OCI-LY3 (cell line): ENCODE measurements around the gene SHROOM3.

ENCODE experiments used
- H2AFZ ChIP-seq: fragments of 200-600, 300-600 bp; shearing (Covaris generic); 2 replicates; pipeline ENCODE4 v1.6.0; 2014; ENCODE audit warnings: antibody characterized with exemption, low read depth, low read length
- H3K27ac ChIP-seq: fragments of 200-600, 300-600 bp; sonication (generic); 2 replicates; pipeline ENCODE4 v1.5.1; 2014; ENCODE audit warnings: mild to moderate bottlenecking, low read length, moderate library complexity, mixed read lengths
- H3K27me3 ChIP-seq: fragments of 200-600, 300-600 bp; sonication (generic); 2 replicates; pipeline ENCODE4 v1.6.1; 2014; ENCODE audit warnings: low read depth, low read length, mixed read lengths
- H3K36me3 ChIP-seq: fragments of 200-600, 300-600 bp; sonication (generic); replicated peaks from 2 replicates; pipeline ENCODE3; 2014; ENCODE audit warnings: low read depth, low read length, mixed read lengths
- H3K4me1 ChIP-seq: fragments of 300-600, 200-600 bp; sonication (generic); 2 replicates; pipeline ENCODE4 v1.6.1; 2014; ENCODE audit warnings: low read length, mixed read lengths
- H3K4me2 ChIP-seq: fragments of 200-600, 300-600 bp; sonication (generic); 2 replicates; pipeline ENCODE4 v1.6.1; 2014; ENCODE audit warnings: low read length, mixed read lengths
- H3K4me3 ChIP-seq: fragments of 300-600, 200-600 bp; sonication (generic); 2 replicates; pipeline ENCODE4 v1.5.1; 2014; ENCODE audit warnings: antibody characterized with exemption, mild to moderate bottlenecking, low read length, moderate library complexity
- H3K79me2 ChIP-seq: fragments of 300-600, 200-600 bp; shearing (Covaris generic); 2 replicates; pipeline ENCODE4 v1.6.1; 2014; ENCODE audit warnings: mild to moderate bottlenecking, low read length, mixed read lengths
- H3K9ac ChIP-seq: fragments of 300-600, 200-600 bp; shearing (Covaris generic); 2 replicates; pipeline ENCODE4 v1.6.0; 2014; ENCODE audit warnings: mild to moderate bottlenecking, low read length, moderate library complexity
- H3K9me3 ChIP-seq: fragments of 200-600, 300-600 bp; shearing (Covaris generic); 2 replicates; pipeline ENCODE4 v1.6.1; 2014; ENCODE audit warnings: low read length, mixed read lengths; ENCODE audit not compliant: insufficient read depth
- H4K20me1 ChIP-seq: fragments of 200-600, 300-600 bp; sonication (generic); 2 replicates; pipeline ENCODE4 v1.6.1; 2016; ENCODE audit warnings: low read length, mixed read lengths; ENCODE audit not compliant: insufficient read depth
- CTCF ChIP-seq: fragments of 200-600, 300-600 bp; sonication (generic); IDR thresholded peaks from 2 replicates; pipeline ENCODE4 v1.5.1; 2014; ENCODE audit warnings: antibody characterized with exemption, low read length, low read depth
- EZH2phosphoT487 ChIP-seq: fragments of 200-600 bp; shearing (Covaris generic); IDR thresholded peaks from 2 replicates; pipeline ENCODE4 v1.6.1; 2018; ENCODE audit warnings: antibody characterized with exemption, mixed run types, low read depth

The SHROOM3 gene

GRCh38 chr4:76758290-76758882 lies 323.4 kb downstream of the SHROOM3 start:
- no peak overlapping the region for H3K4me3 ChIP-seq
- H3K27ac ChIP-seq: no peak overlapping the region
- no peaks in the 10 kb centered on the region for H4K20me1 ChIP-seq
- no peaks in the 10 kb centered on the region for H3K79me2 ChIP-seq
- peaks cover 15% of the 10 kb centered on the region for H3K4me1 ChIP-seq
- no peaks in the 10 kb centered on the region for H3K36me3 ChIP-seq
- H3K9me3 ChIP-seq: no peaks in the 10 kb centered on the region
- H3K9ac ChIP-seq: no peak overlapping the region
- H3K27me3 ChIP-seq: peaks cover 59% of the 10 kb centered on the region
- H2AFZ ChIP-seq: no peak overlapping the region
- H3K4me2 ChIP-seq: no peak overlapping the region
- TF ChIP-seq CTCF (peak; percentile 81), EZH2phosphoT487 (no peak)

DNA sequence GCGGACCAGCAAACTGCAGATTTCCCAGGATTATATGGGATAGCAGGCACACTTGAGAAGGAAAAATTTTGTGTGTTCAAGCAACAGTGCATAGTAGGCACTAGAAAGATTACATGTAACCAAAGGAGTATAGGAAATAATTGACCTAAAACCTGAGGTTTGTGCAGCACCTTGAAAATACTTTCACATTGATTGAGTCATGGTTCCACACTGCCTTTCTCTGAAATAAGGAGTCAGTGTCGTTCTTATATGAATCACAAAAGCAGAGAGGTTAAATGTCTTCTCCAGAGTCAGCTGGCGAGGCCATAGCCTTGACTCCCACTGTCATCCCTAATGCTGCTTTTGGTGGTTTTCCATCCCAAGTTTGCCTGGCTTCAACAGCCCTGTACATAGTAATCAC lies 324.0 kb downstream of the SHROOM3 start:
- Histone ChIP-seq H3K4me2 (no peak overlapping the region), H3K36me3 (no peaks in the 10 kb centered on the region), H3K27ac (no peak overlapping the region), H3K79me2 (no peaks in the 10 kb centered on the region), H2AFZ (no peak overlapping the region), H4K20me1 (no peaks in the 10 kb centered on the region), H3K9me3 (no peaks in the 10 kb centered on the region), H3K9ac (no peak overlapping the region), H3K27me3 (peaks cover 56% of the 10 kb centered on the region), H3K4me1 (peaks cover 15% of the 10 kb centered on the region), H3K4me3 (no peak overlapping the region)
- TF ChIP-seq EZH2phosphoT487: no peak
- TF ChIP-seq CTCF: no peak

DNA sequence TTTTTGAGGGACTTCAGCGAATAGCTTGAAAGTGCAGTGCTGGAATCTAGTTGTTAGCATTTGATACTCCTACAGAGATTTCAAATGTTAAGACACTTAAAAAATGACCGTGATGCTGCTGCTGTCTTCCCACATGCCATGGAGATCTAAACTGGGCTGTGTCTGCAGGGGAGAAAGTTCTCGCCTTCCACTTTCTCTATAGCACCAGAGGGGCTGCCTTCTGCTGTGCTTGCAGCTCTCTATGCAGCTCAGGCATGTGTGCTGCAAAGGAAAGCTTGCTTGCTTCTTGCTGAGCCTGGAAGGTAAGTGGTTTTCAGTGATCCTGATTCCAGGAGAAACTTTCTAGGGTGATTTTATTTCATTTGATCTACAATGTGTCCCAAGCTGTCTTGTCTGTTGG lies 325.2 kb downstream of the SHROOM3 start:
- TF ChIP-seq EZH2phosphoT487 (no peak), CTCF (no peak)
- H3K36me3 ChIP-seq: no peaks in the 10 kb centered on the region
- H2AFZ ChIP-seq: no peak overlapping the region

DNA sequence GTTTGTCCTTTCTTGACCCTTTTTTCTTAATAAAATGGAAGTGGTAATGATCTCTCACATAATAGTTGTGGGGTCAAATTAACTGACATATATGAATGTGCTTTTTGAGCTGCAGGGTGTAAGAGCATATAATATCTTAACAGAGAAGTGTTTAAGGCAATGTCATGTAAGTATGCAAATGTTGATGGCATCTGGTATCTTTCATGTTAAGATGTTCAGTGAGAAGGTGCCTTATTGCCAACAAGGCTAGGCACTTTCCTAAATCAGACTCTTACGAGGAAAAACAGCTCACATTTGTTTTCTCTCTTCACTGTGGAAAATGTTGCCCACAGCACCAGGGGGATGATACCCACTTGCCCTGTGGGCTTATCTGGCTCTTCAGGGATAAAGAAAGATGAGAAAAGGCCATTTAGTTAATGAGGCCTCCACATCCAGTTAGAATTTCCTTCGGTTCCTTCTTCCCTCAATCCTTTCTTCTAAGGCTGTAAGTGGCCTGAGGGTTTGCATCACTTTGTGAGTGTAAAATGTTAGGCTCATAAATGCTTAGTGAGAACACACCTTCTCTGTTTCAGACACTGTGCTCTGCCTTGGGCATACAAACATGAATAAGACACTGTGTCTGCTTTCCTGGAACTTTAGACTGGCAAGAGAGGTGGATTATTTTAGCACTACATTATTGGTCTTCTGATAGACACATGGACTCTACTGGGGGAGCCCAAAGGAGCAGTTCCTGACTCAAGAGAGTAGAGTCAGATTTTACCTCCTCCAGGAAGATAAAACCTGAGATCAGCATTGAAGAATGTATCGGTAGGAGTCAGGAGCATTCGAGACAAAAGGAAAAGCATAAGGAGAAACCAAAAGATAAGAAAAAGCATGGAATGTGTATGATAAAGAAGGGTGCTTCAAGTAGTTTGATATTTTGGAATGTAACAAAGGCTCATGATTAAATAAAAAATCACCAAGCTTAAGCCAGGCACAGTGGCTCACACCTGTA lies 327.4 kb downstream of the SHROOM3 start:
- TF ChIP-seq CTCF (no peak), EZH2phosphoT487 (no peak)

More for the DNA sequence above, 325.2 kb downstream of the SHROOM3 start:
- H3K4me3 ChIP-seq: no peak overlapping the region
- peaks cover 16% of the 10 kb centered on the region for H3K4me1 ChIP-seq
- peaks cover 61% of the 10 kb centered on the region for H3K27me3 ChIP-seq
- no peaks in the 10 kb centered on the region for H3K79me2 ChIP-seq
- H4K20me1 ChIP-seq: no peaks in the 10 kb centered on the region
- no peaks in the 10 kb centered on the region for H3K9me3 ChIP-seq
- H3K27ac ChIP-seq: no peak overlapping the region
- no peak overlapping the region for H3K9ac ChIP-seq
- H3K4me2 ChIP-seq: no peak overlapping the region

More for the DNA sequence above, 327.4 kb downstream of the SHROOM3 start:
- Histone ChIP-seq H3K27ac (no peak overlapping the region), H3K9me3 (no peaks in the 10 kb centered on the region), H3K4me2 (no peak overlapping the region), H2AFZ (no peak overlapping the region), H3K4me3 (no peak overlapping the region), H3K79me2 (no peaks in the 10 kb centered on the region), H3K36me3 (no peaks in the 10 kb centered on the region), H3K4me1 (peaks cover 31% of the 10 kb centered on the region), H3K27me3 (peaks cover 70% of the 10 kb centered on the region), H3K9ac (no peak overlapping the region), H4K20me1 (no peaks in the 10 kb centered on the region)
